K562 (cell line): ENCODE measurements around the gene BET1L. TPM values are rescaled to one million over a fixed set of nuclear protein-coding genes. Genes with fewer than 3 reads are reported as not detected.

Experiments used
- ATAC-seq: fragments of 200-7000 bp; cut with Tn5 transposase; 3 replicates; pipeline ENCODE4 v1.9.1; 2020; ENCODE audit warnings: moderate library complexity
- BruUV-seq: library from RNA; stranded (reverse); fragments of 400-500 nt; replicated peaks from 2 replicates; lab custom pipeline; 2021; lab: Mats Ljungman, UMichigan
- CTCF ChIA-PET: fragments of 300-600 bp; formaldehyde crosslinking; extraction: SDS; loops from one replicate; lab custom pipeline; 2021; ENCODE audit warnings: low intra/inter-chr PET ratio; lab: Yijun Ruan, JAX
- POLR2A ChIA-PET: fragments of 300-600, 350-650 bp; sonication (Branson Sonifier 250); formaldehyde crosslinking; extraction: SDS; loops from one replicate; lab custom pipeline; 2021; ENCODE audit warnings: antibody characterized with exemption, inconsistent platforms; lab: Yijun Ruan, JAX
- DNase-seq, 4 experiments: peaks; one replicate each; pipeline versions ENCODE4 v3.0.0 to v3.0.0-alpha.2; 2011 to 2018; ENCODE audit warnings: low spot score in 3 of 4, mixed read lengths in 3 of 4; ENCODE audit errors: extremely low read depth in 1 of 4
- FAIRE-seq: peaks from 2 replicates; lab custom pipeline; 2011; peaks lifted over from hg19 to GRCh38; lab: Jason Lieb, UNC
- H2AFZ ChIP-seq: 2 replicates; pipeline ENCODE4 v1.6.0; 2011; ENCODE audit warnings: low read depth, low read length, control low read depth, inconsistent platforms
- H3K27ac ChIP-seq: fragments of 200-600 bp; 3 replicates; pipeline ENCODE4 v1.8.0; 2011; ENCODE audit warnings: low read depth, mild to moderate bottlenecking, control low read depth, inconsistent platforms, low read length, moderate library complexity, mixed read lengths; ENCODE audit errors: extremely low read depth
- H3K27me3 ChIP-seq, 2 experiments: fragments of 300-600 bp in 1 of 2; 2 replicates in 1 of 2; 3 replicates in 1 of 2; pipeline versions ENCODE4 v1.6.0 to v1.8.0; 2011; ENCODE audit warnings: inconsistent platforms in 2 of 2, low read length in 2 of 2, mild to moderate bottlenecking in 1 of 2, mixed read lengths in 1 of 2, moderate library complexity in 1 of 2; ENCODE audit not compliant: control insufficient read depth in 2 of 2, insufficient read depth in 2 of 2
- H3K36me3 ChIP-seq: fragments of 300-600 bp; 3 replicates; pipeline ENCODE4 v1.8.0; 2011; ENCODE audit warnings: mild to moderate bottlenecking, low read length, inconsistent platforms; ENCODE audit not compliant: control insufficient read depth, insufficient read depth
- H3K4me1 ChIP-seq, 2 experiments: fragments of 200-600 bp in 1 of 2; replicated peaks in 1 of 2; 2 replicates in 1 of 2; 3 replicates in 1 of 2; pipeline versions ENCODE4 v1.5.1 to v1.8.0; 2011; ENCODE audit warnings: inconsistent platforms in 2 of 2, low read length in 2 of 2, mild to moderate bottlenecking in 1 of 2, mixed read lengths in 1 of 2, moderate library complexity in 1 of 2; ENCODE audit not compliant: control insufficient read depth in 2 of 2, insufficient read depth in 2 of 2
- H3K4me2 ChIP-seq: 2 replicates; pipeline ENCODE4 v1.6.1; 2011; ENCODE audit warnings: low read length, control low read depth, inconsistent platforms, mixed read lengths; ENCODE audit not compliant: insufficient read depth
- H3K4me3 ChIP-seq: fragments of 200-600 bp; sonication (generic), shearing (Covaris generic); 2 replicates; pipeline ENCODE4 v1.5.1; 2016; ENCODE audit warnings: control low read depth, inconsistent platforms
- H3K79me2 ChIP-seq: fragments of 200-600 bp; 3 replicates; pipeline ENCODE4 v1.8.0; 2011; ENCODE audit warnings: low read length, inconsistent platforms; ENCODE audit not compliant: control insufficient read depth, insufficient read depth
- H3K9ac ChIP-seq, 2 experiments: 2 replicates each; pipeline versions ENCODE4 v1.6.0 to v1.6.1; 2011; ENCODE audit warnings: low read depth in 2 of 2, low read length in 2 of 2, control low read depth in 1 of 2, inconsistent platforms in 1 of 2, mild to moderate bottlenecking in 1 of 2, mixed read lengths in 1 of 2; ENCODE audit not compliant: insufficient read depth in 1 of 2
- H3K9me1 ChIP-seq: one replicate; pipeline ENCODE4 v1.6.0; 2011; ENCODE audit warnings: inconsistent platforms, mild to moderate bottlenecking, low read length, moderate library complexity; ENCODE audit not compliant: control insufficient read depth, insufficient read depth
- H3K9me3 ChIP-seq: replicated peaks from 2 replicates; pipeline ENCODE4 v1.5.1; 2011; ENCODE audit warnings: low read depth, low read length, inconsistent platforms; ENCODE audit not compliant: control insufficient read depth, insufficient read depth
- H4K20me1 ChIP-seq: replicated peaks from 2 replicates; pipeline ENCODE4 v1.6.1; 2011; ENCODE audit warnings: low read length, inconsistent platforms, mixed read lengths; ENCODE audit not compliant: control insufficient read depth, insufficient read depth
- CREM ChIP-seq: IDR thresholded peaks from 2 replicates; pipeline ENCODE4 v1.6.1; 2014; ENCODE audit warnings: antibody characterized with exemption, low read depth
- GABPA ChIP-seq: fragments of 200-800 bp; sonication (Bioruptor generic); conservative IDR thresholded peaks from 2 replicates; pipeline ENCODE4 v1.6.1; 2016; ENCODE audit warnings: low read depth, missing genetic modification characterization, missing compliant biosample characterization
- IRF2 ChIP-seq: sonication (generic); formaldehyde crosslinking; IDR thresholded peaks from 2 replicates; pipeline ENCODE4 v1.8.1; 2022; ENCODE audit warnings: mild to moderate bottlenecking, missing genetic modification reagents
- NFXL1 ChIP-seq: fragments of 450-650 bp; formaldehyde crosslinking; IDR thresholded peaks from 2 replicates; pipeline ENCODE4 v1.4.0; 2021; ENCODE audit warnings: mild to moderate bottlenecking
- POLR2B ChIP-seq: fragments of 450-650 bp; IDR thresholded peaks from 2 replicates; pipeline ENCODE4 v1.6.1; 2018; ENCODE audit warnings: low read depth; ENCODE audit not compliant: partially characterized antibody
- RBM25 ChIP-seq: fragments of 200-400 bp; formaldehyde crosslinking; IDR thresholded peaks from 2 replicates; pipeline ENCODE4 v1.6.1; 2018; ENCODE audit warnings: low read length, low read depth, moderate library complexity; ENCODE audit not compliant: severe bottlenecking
- ZNF212 ChIP-seq: fragments of 450-650 bp; formaldehyde crosslinking; IDR thresholded peaks from 2 replicates; pipeline ENCODE4 v1.4.0; 2020; ENCODE audit warnings: mild to moderate bottlenecking
- ZNF274 ChIP-seq: IDR thresholded peaks from 2 replicates; pipeline ENCODE4 v1.6.1; 2011; ENCODE audit warnings: low read depth, mild to moderate bottlenecking, low read length, moderate library complexity, borderline replicate concordance
- WGBS: fragments of 100-300 bp; shearing (Covaris generic); methylation state at CpG from one replicate; pipeline ENCODE4 v1.1.6; 2016; ENCODE audit warnings: low coverage, mixed read lengths; ENCODE audit not compliant: insufficient coverage; ENCODE audit errors: missing lambda C conversion rate; 5-methylcytosine and 5-hydroxymethylcytosine counted together
- in situ Hi-C: fragments of 300-500 bp; cut with MboI; formaldehyde crosslinking; loops from 4 replicates; pipeline ENCODE4 v1.15.0; 2018; ENCODE audit warnings: inconsistent platforms, mixed read lengths
- intact Hi-C: fragments of 100-400 bp; cut with micrococcal nuclease; formaldehyde crosslinking; loops from 2 replicates; pipeline ENCODE4 v1.14.2; 2022
- polyA plus RNA-seq, 8 experiments: library from polyadenylated mRNA; depleted of rRNA in 4 of 8; stranded (reverse) in 5 of 8; unstranded in 3 of 8; fragments of >200 nt; fragmentation: Nextera tagmentation in 2 of 8; fragmentation: Illumina TruSeq in 1 of 8; extraction: Ambion mirVana in 2 of 8; extraction: Trizol in 1 of 8; gene quantifications; 2 replicates each; pipeline versions ENCODE4 v1.2.1 to v1.2.3, GENCODE V29; 2011 to 2014; ENCODE audit warnings: inconsistent platforms in 1 of 8, missing spikeins in 1 of 8
- total RNA-seq, 7 experiments: library from RNA; depleted of rRNA in 6 of 7; stranded (reverse); fragments of >200 nt in 6 of 7; fragmentation: Illumina TruSeq in 2 of 7; extraction: Trizol in 2 of 7; gene quantifications; 2 replicates each; pipeline versions ENCODE4 v1.2.1 to v1.2.3, GENCODE V29; 2011 to 2021; ENCODE audit warnings: low replicate concordance in 1 of 7
- TF ChIP-seq, protein P1 (sequence below): fragments of 150-350 bp; IDR thresholded peaks from 2 replicates; pipeline ENCODE4 v1.6.1; 2014; ENCODE audit warnings: low read depth, mild to moderate bottlenecking, low read length, borderline replicate concordance
- TF ChIP-seq, protein P2 (sequence below), 2 experiments: fragments of 450-650 bp; IDR thresholded peaks; 2 replicates each; pipeline ENCODE4 v1.6.1; 2018; ENCODE audit warnings: mild to moderate bottlenecking in 2 of 2, low read depth in 1 of 2; ENCODE audit not compliant: partially characterized antibody in 2 of 2
- TF ChIP-seq, protein P3 (sequence below): fragments of 450-650 bp; formaldehyde crosslinking; IDR thresholded peaks from 2 replicates; pipeline ENCODE4 v1.4.0; 2020; ENCODE audit warnings: mild to moderate bottlenecking, moderate library complexity

Gene BET1L
- total and polyA plus RNA-seq, 9 of the 15 experiments (the other 6 are each of a cell fraction or from before 2014, with no cell fraction given) = 9.9 to 69.1 (median 19.9) TPM

DNA sequence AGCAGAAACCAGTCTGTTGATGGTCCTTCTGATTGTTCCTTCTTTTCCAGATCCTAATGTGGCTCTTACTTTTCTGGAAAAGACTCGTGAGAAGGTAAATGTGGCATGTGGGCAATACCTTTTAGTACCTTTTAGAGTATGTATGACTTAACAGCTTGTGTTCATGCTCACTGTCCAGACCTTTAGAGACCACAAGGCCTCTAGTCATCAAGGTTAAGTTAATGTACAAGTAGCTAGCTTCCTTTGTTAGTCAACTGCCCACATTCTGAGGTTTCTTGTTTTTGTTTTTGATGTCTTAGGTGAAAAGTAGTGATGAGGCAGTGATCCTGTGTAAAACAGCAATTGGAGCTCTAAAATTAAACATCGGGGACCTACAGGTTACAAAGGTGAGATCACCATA, 37.2 kb upstream of the BET1L start (continued):
- TF ChIP-seq, protein P1, sequence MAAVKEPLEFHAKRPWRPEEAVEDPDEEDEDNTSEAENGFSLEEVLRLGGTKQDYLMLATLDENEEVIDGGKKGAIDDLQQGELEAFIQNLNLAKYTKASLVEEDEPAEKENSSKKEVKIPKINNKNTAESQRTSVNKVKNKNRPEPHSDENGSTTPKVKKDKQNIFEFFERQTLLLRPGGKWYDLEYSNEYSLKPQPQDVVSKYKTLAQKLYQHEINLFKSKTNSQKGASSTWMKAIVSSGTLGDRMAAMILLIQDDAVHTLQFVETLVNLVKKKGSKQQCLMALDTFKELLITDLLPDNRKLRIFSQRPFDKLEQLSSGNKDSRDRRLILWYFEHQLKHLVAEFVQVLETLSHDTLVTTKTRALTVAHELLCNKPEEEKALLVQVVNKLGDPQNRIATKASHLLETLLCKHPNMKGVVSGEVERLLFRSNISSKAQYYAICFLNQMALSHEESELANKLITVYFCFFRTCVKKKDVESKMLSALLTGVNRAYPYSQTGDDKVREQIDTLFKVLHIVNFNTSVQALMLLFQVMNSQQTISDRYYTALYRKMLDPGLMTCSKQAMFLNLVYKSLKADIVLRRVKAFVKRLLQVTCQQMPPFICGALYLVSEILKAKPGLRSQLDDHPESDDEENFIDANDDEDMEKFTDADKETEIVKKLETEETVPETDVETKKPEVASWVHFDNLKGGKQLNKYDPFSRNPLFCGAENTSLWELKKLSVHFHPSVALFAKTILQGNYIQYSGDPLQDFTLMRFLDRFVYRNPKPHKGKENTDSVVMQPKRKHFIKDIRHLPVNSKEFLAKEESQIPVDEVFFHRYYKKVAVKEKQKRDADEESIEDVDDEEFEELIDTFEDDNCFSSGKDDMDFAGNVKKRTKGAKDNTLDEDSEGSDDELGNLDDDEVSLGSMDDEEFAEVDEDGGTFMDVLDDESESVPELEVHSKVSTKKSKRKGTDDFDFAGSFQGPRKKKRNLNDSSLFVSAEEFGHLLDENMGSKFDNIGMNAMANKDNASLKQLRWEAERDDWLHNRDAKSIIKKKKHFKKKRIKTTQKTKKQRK = no peak
- TF ChIP-seq, all 486 proteins: peak for 0

DNA sequence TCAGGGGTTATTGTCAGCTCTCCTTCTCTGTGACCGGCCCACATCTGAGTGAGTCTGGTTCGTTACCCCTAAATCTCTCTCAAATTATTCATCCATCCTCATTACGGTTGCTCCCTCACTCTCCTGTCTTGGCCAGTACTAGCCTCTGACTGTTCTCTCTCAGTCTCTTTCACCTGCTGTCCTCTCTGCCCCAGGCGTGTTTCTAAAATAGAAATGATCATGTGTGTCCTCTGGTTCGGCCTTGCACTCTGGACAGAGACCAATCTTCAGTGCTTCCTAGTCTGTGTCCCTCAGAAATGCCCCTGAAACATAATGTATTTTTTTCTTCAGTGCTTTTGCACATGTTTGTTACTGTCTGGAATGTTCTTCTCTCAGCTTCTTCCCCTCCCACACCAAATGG, 34.4 kb upstream of the BET1L start:
- ATAC-seq (no peak), FAIRE-seq (no peak), DNase-seq (no peak)
- Histone ChIP-seq H3K9ac (no peak overlapping the region), H3K79me2 (peaks cover 58% of the 10 kb centered on the region), H3K9me3 (no peaks in the 10 kb centered on the region), H3K4me1 (peaks cover 8 to 12% of the 10 kb centered on the region in 2 experiments; a peak in 4 of 5 replicates), H3K9me1 (no peaks in the 10 kb centered on the region), H3K4me3 (no peak overlapping the region), H3K4me2 (no peak overlapping the region), H2AFZ (no peak overlapping the region), H3K36me3 (peaks cover 84% of the 10 kb centered on the region), H3K27ac (no peak overlapping the region; the same call in 2 of the 3 replicates), H4K20me1 (peaks cover 10% of the 10 kb centered on the region; the same call in 1 of the 2 replicates), H3K27me3 (no peaks in the 10 kb centered on the region)
- in situ Hi-C loops = no loop called here
- BruUV-seq = no TSS peak
- 94% methylated on average over 5 of the region's 5 CpGs for WGBS
- CTCF ChIA-PET = no interaction called here
- intact Hi-C loops = no loop called here
- POLR2A ChIA-PET = interaction anchor here (1.3 kb wide), 1 partner anchor 100 kb away, joined by 3 read pairs; no protein-coding TSS in a partner anchor
- TF ChIP-seq GABPA (tag) (no peak), POLR2B (no peak), ZNF274 (no peak), CREM (no peak), NFXL1 (CRISPR knock-in tag) (no peak), ZNF212 (CRISPR knock-in tag) (no peak), IRF2 (CRISPR knock-in tag) (no peak), RBM25 (no peak)
- TF ChIP-seq, protein P2, sequence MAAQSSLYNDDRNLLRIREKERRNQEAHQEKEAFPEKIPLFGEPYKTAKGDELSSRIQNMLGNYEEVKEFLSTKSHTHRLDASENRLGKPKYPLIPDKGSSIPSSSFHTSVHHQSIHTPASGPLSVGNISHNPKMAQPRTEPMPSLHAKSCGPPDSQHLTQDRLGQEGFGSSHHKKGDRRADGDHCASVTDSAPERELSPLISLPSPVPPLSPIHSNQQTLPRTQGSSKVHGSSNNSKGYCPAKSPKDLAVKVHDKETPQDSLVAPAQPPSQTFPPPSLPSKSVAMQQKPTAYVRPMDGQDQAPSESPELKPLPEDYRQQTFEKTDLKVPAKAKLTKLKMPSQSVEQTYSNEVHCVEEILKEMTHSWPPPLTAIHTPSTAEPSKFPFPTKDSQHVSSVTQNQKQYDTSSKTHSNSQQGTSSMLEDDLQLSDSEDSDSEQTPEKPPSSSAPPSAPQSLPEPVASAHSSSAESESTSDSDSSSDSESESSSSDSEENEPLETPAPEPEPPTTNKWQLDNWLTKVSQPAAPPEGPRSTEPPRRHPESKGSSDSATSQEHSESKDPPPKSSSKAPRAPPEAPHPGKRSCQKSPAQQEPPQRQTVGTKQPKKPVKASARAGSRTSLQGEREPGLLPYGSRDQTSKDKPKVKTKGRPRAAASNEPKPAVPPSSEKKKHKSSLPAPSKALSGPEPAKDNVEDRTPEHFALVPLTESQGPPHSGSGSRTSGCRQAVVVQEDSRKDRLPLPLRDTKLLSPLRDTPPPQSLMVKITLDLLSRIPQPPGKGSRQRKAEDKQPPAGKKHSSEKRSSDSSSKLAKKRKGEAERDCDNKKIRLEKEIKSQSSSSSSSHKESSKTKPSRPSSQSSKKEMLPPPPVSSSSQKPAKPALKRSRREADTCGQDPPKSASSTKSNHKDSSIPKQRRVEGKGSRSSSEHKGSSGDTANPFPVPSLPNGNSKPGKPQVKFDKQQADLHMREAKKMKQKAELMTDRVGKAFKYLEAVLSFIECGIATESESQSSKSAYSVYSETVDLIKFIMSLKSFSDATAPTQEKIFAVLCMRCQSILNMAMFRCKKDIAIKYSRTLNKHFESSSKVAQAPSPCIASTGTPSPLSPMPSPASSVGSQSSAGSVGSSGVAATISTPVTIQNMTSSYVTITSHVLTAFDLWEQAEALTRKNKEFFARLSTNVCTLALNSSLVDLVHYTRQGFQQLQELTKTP (IDR thresholded peaks at IDR 0.05; ENCODE audit: low read depth in 1 of 2, partially characterized antibody in 2 of 2) = no peak
- TF ChIP-seq, protein P3, sequence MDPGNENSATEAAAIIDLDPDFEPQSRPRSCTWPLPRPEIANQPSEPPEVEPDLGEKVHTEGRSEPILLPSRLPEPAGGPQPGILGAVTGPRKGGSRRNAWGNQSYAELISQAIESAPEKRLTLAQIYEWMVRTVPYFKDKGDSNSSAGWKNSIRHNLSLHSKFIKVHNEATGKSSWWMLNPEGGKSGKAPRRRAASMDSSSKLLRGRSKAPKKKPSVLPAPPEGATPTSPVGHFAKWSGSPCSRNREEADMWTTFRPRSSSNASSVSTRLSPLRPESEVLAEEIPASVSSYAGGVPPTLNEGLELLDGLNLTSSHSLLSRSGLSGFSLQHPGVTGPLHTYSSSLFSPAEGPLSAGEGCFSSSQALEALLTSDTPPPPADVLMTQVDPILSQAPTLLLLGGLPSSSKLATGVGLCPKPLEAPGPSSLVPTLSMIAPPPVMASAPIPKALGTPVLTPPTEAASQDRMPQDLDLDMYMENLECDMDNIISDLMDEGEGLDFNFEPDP (CRISPR knock-in tag) = no peak
